Neuron (in vitro differentiated cells): ENCODE results near the gene C11orf91.
"Not testable (repeated sequence)": the region's sequence is repeated elsewhere in the genome, so short reads cannot be mapped to it uniquely, and the experiment has no call there.

Source experiments
- H2AFZ ChIP-seq: one replicate; pipeline ENCODE4 v1.6.1; 2013; ENCODE audit warnings: low read depth, mild to moderate bottlenecking, inconsistent platforms, low read length, moderate library complexity
- H3K27me3 ChIP-seq: one replicate; pipeline ENCODE4 v1.6.1; 2013; ENCODE audit warnings: low read length; ENCODE audit not compliant: insufficient read depth
- H3K36me3 ChIP-seq: one replicate; pipeline ENCODE4 v1.6.1; 2013; ENCODE audit warnings: low read length; ENCODE audit not compliant: insufficient read depth
- H3K4me1 ChIP-seq: one replicate; pipeline ENCODE4 v1.6.1; 2013; ENCODE audit warnings: low read length; ENCODE audit not compliant: insufficient read depth
- H3K4me3 ChIP-seq: 2 replicates; pipeline ENCODE4 v1.5.1; 2013; ENCODE audit warnings: mild to moderate bottlenecking, low read length, moderate library complexity
- H3K9me3 ChIP-seq: one replicate; pipeline ENCODE4 v1.6.1; 2013; ENCODE audit warnings: low read length

Gene C11orf91

GRCh38 chr11:33730716-33731115, 30.1 kb upstream of the C11orf91 start:
- Histone ChIP-seq H3K4me1 (peaks cover 6% of the 10 kb centered on the region), H3K9me3 (no peaks in the 10 kb centered on the region), H2AFZ (no peak overlapping the region), H3K36me3 (peaks cover 13% of the 10 kb centered on the region), H3K27me3 (no peaks in the 10 kb centered on the region), H3K4me3 (no peak overlapping the region)

- H3K36me3 ChIP-seq, result peaks cover 13% of the 10 kb centered on the region
- H3K4me3 ChIP-seq, H3K4me1 ChIP-seq, H3K9me3 ChIP-seq, H2AFZ ChIP-seq, H3K27me3 ChIP-seq: not testable (repeated sequence)
These were observed 28.5 kb upstream of the C11orf91 start for GRCh38 chr11:33729072-33729664.

GRCh38 chr11:33727539-33727938, 26.9 kb upstream of the C11orf91 start:
- not testable (repeated sequence) for H3K9me3 ChIP-seq, H2AFZ ChIP-seq, H3K27me3 ChIP-seq

GRCh38 chr11:33725496-33725895, 24.9 kb upstream of the C11orf91 start:
- Histone ChIP-seq H3K36me3 (peaks cover 18% of the 10 kb centered on the region), H3K27me3 (no peaks in the 10 kb centered on the region), H3K9me3 (no peaks in the 10 kb centered on the region), H3K4me3 (no peak overlapping the region), H2AFZ (no peak overlapping the region), H3K4me1 (peaks cover 10% of the 10 kb centered on the region)

More at GRCh38 chr11:33727539-33727938, 26.9 kb upstream of the C11orf91 start:
- H3K36me3 ChIP-seq, H3K4me3 ChIP-seq: not testable (repeated sequence)
- H3K4me1 ChIP-seq, result peaks cover 10% of the 10 kb centered on the region

- no peaks in the 10 kb centered on the region for H3K9me3 ChIP-seq
- peaks cover 21% of the 10 kb centered on the region for H3K36me3 ChIP-seq
- no peaks in the 10 kb centered on the region for H3K27me3 ChIP-seq
- peaks cover 10% of the 10 kb centered on the region for H3K4me1 ChIP-seq
- H3K4me3 ChIP-seq, result no peak overlapping the region
- H2AFZ ChIP-seq, result no peak overlapping the region
These were observed 24.0 kb upstream of the C11orf91 start for GRCh38 chr11:33724644-33725035.

GRCh38 chr11:33723238-33723881, 22.7 kb upstream of the C11orf91 start:
- Histone ChIP-seq H3K27me3 (no peaks in the 10 kb centered on the region), H3K4me1 (peaks cover 10% of the 10 kb centered on the region), H3K36me3 (peaks cover 23% of the 10 kb centered on the region), H2AFZ (no peak overlapping the region), H3K4me3 (no peak overlapping the region), H3K9me3 (no peaks in the 10 kb centered on the region)

- peaks cover 23% of the 10 kb centered on the region for H3K36me3 ChIP-seq
- no peaks in the 10 kb centered on the region for H3K27me3 ChIP-seq
- H2AFZ ChIP-seq, result no peak overlapping the region
- H3K9me3 ChIP-seq, result no peaks in the 10 kb centered on the region
- peaks cover 10% of the 10 kb centered on the region for H3K4me1 ChIP-seq
- H3K4me3 ChIP-seq, result no peak overlapping the region
These were observed 22.1 kb upstream of the C11orf91 start for GRCh38 chr11:33722590-33723234.

- H3K4me1 ChIP-seq, result peaks cover 10% of the 10 kb centered on the region
These were observed 21.4 kb upstream of the C11orf91 start for GRCh38 chr11:33721984-33722383.

GRCh38 chr11:33721426-33721825, 20.8 kb upstream of the C11orf91 start:
- H3K4me1 ChIP-seq, result peaks cover 10% of the 10 kb centered on the region

More at GRCh38 chr11:33721984-33722383, 21.4 kb upstream of the C11orf91 start:
- H3K9me3 ChIP-seq, result no peaks in the 10 kb centered on the region
- H3K36me3 ChIP-seq, result peaks cover 30% of the 10 kb centered on the region
- no peak overlapping the region for H3K4me3 ChIP-seq
- H2AFZ ChIP-seq, result no peak overlapping the region
- no peaks in the 10 kb centered on the region for H3K27me3 ChIP-seq

GRCh38 chr11:33719587-33719986, 19.0 kb upstream of the C11orf91 start:
- Histone ChIP-seq H3K27me3 (no peaks in the 10 kb centered on the region), H3K36me3 (peaks cover 37% of the 10 kb centered on the region), H2AFZ (no peak overlapping the region), H3K4me3 (no peak overlapping the region), H3K4me1 (peaks cover 8% of the 10 kb centered on the region), H3K9me3 (no peaks in the 10 kb centered on the region)

More at GRCh38 chr11:33721426-33721825, 20.8 kb upstream of the C11orf91 start:
- Histone ChIP-seq H3K4me3 (no peak overlapping the region), H3K27me3 (no peaks in the 10 kb centered on the region), H3K9me3 (no peaks in the 10 kb centered on the region), H3K36me3 (peaks cover 34% of the 10 kb centered on the region), H2AFZ (no peak overlapping the region)

- peaks cover 45% of the 10 kb centered on the region for H3K36me3 ChIP-seq
- no peaks in the 10 kb centered on the region for H3K4me1 ChIP-seq
- no peaks in the 10 kb centered on the region for H3K27me3 ChIP-seq
- H3K9me3 ChIP-seq, result no peaks in the 10 kb centered on the region
- no peak overlapping the region for H3K4me3 ChIP-seq
- no peak overlapping the region for H2AFZ ChIP-seq
These were observed 17.8 kb upstream of the C11orf91 start for GRCh38 chr11:33718440-33718839.

- H3K4me1 ChIP-seq, result no peaks in the 10 kb centered on the region
- no peak overlapping the region for H2AFZ ChIP-seq
- no peaks in the 10 kb centered on the region for H3K27me3 ChIP-seq
- no peaks in the 10 kb centered on the region for H3K9me3 ChIP-seq
- peaks cover 51% of the 10 kb centered on the region for H3K36me3 ChIP-seq
- H3K4me3 ChIP-seq, result no peak overlapping the region
These were observed 15.6 kb upstream of the C11orf91 start for GRCh38 chr11:33716243-33716642.

- Histone ChIP-seq H3K27me3 (no peaks in the 10 kb centered on the region), H3K36me3 (peaks cover 61% of the 10 kb centered on the region), H3K4me3 (no peak overlapping the region), H3K4me1 (no peaks in the 10 kb centered on the region), H3K9me3 (no peaks in the 10 kb centered on the region), H2AFZ (no peak overlapping the region)
These were observed 13.3 kb upstream of the C11orf91 start for GRCh38 chr11:33713856-33714398.
